HepG2 (cell line): Measurements from ENCODE around the gene SEMA4C. TPM values are rescaled to one million over a fixed set of nuclear protein-coding genes. Genes with fewer than 3 reads are reported as not detected.

ENCODE experiments used
- CC2D1A ChIP-seq: sonication (generic); formaldehyde crosslinking; IDR thresholded peaks from 2 replicates; pipeline ENCODE4 v1.8.1; 2023; ENCODE audit warnings: mild to moderate bottlenecking, missing genetic modification reagents
- ETS1 ChIP-seq: sonication (generic); formaldehyde crosslinking; IDR thresholded peaks from 2 replicates; pipeline ENCODE4 v1.4.0; 2020; ENCODE audit warnings: missing genetic modification reagents
- FOXC1 ChIP-seq: sonication (generic); formaldehyde crosslinking; IDR thresholded peaks from 2 replicates; pipeline ENCODE4 v1.8.0; 2022; ENCODE audit warnings: mild to moderate bottlenecking, missing genetic modification reagents, borderline replicate concordance
- HOXA5 ChIP-seq: sonication (generic); formaldehyde crosslinking; IDR thresholded peaks from 2 replicates; pipeline ENCODE4 v1.4.0; 2020; ENCODE audit warnings: missing genetic modification reagents
- ISL2 ChIP-seq: sonication (generic); formaldehyde crosslinking; IDR thresholded peaks from 2 replicates; pipeline ENCODE4 v1.5.0; 2020; ENCODE audit warnings: missing genetic modification reagents
- PLSCR1 ChIP-seq: sonication (generic); formaldehyde crosslinking; IDR thresholded peaks from 2 replicates; pipeline ENCODE4 v1.5.0; 2020; ENCODE audit warnings: missing genetic modification reagents, mild to moderate bottlenecking, borderline replicate concordance
- SOX13 ChIP-seq, 3 experiments: fragments of 450-650 bp in 1 of 3; sonication (generic) in 1 of 3; formaldehyde crosslinking in 1 of 3; IDR thresholded peaks in 2 of 3; conservative IDR thresholded peaks in 1 of 3; 2 replicates each; pipeline versions ENCODE4 v1.5.0 to v1.6.1; 2016 to 2020; ENCODE audit warnings: antibody characterized with exemption in 1 of 3, mild to moderate bottlenecking in 1 of 3, missing compliant biosample characterization in 1 of 3, missing genetic modification reagents in 1 of 3, moderate library complexity in 1 of 3
- SPEN ChIP-seq: sonication (generic); formaldehyde crosslinking; IDR thresholded peaks from 2 replicates; pipeline ENCODE4 v1.5.1; 2020; ENCODE audit warnings: low read depth, mild to moderate bottlenecking, missing genetic modification reagents
- TMF1 ChIP-seq: sonication (generic); formaldehyde crosslinking; IDR thresholded peaks from 2 replicates; pipeline ENCODE4 v1.8.1; 2022; ENCODE audit warnings: low read depth, missing genetic modification reagents
- YEATS2 ChIP-seq: sonication (generic); formaldehyde crosslinking; IDR thresholded peaks from 2 replicates; pipeline ENCODE4 v1.4.0; 2020; ENCODE audit warnings: missing genetic modification reagents, borderline replicate concordance
- ZFY ChIP-seq: sonication (generic); formaldehyde crosslinking; IDR thresholded peaks from 2 replicates; pipeline ENCODE4 v1.4.0; 2020; ENCODE audit warnings: missing genetic modification reagents
- ZNF281 ChIP-seq: sonication (generic); formaldehyde crosslinking; IDR thresholded peaks from 2 replicates; pipeline ENCODE4 v1.4.0; 2020; ENCODE audit warnings: missing genetic modification reagents, borderline replicate concordance
- ZNF331 ChIP-seq: sonication (generic); formaldehyde crosslinking; IDR thresholded peaks from 2 replicates; pipeline ENCODE4 v1.4.0; 2020; ENCODE audit warnings: missing genetic modification reagents
- ZNF432 ChIP-seq: sonication (generic); formaldehyde crosslinking; IDR thresholded peaks from 2 replicates; pipeline ENCODE4 v1.5.0; 2020; ENCODE audit warnings: missing genetic modification reagents, mild to moderate bottlenecking, borderline replicate concordance
- ZNF549 ChIP-seq: sonication (generic); formaldehyde crosslinking; IDR thresholded peaks from 2 replicates; pipeline ENCODE4 v1.5.0; 2020; ENCODE audit warnings: missing genetic modification reagents
- ZNF564 ChIP-seq: sonication (generic); formaldehyde crosslinking; IDR thresholded peaks from 2 replicates; pipeline ENCODE4 v1.8.1; 2023; ENCODE audit warnings: mild to moderate bottlenecking, missing genetic modification reagents
- ZNF678 ChIP-seq: sonication (generic); formaldehyde crosslinking; IDR thresholded peaks from 2 replicates; pipeline ENCODE4 v1.4.0; 2020; ENCODE audit warnings: mild to moderate bottlenecking, missing genetic modification reagents
- ZNF687 ChIP-seq: sonication (generic); formaldehyde crosslinking; IDR thresholded peaks from 2 replicates; pipeline ENCODE4 v1.5.1; 2020; ENCODE audit warnings: mild to moderate bottlenecking, missing genetic modification reagents, moderate library complexity
- polyA plus RNA-seq, 8 experiments: library from polyadenylated mRNA; depleted of rRNA in 3 of 8; stranded (reverse) in 7 of 8; unstranded in 1 of 8; fragments of >200 nt; fragmentation: Illumina TruSeq in 4 of 8; extraction: Trizol in 4 of 8; gene quantifications; 2 replicates each; pipeline versions ENCODE4 v1.2.1 to v1.2.3, GENCODE V29; 2011 to 2016; ENCODE audit warnings: low read depth in 4 of 8, missing spikeins in 1 of 8, mixed read lengths in 1 of 8; ENCODE audit not compliant: insufficient read depth in 1 of 8
- total RNA-seq, 5 experiments: library from RNA; depleted of rRNA; stranded (reverse); fragments of >200 nt; fragmentation: Illumina TruSeq; extraction: Trizol; gene quantifications; 2 replicates each; pipeline ENCODE4 v1.2.3, GENCODE V29; 2016; ENCODE audit warnings: low read depth in 1 of 5

Gene SEMA4C
- total and polyA plus RNA-seq, 2 of the 13 experiments (the other 11 are each of a cell fraction or from before 2014, with no cell fraction given) = 25.9 to 46.6 TPM

GRCh38 chr2:96869822-96870625 lies at the start of gene SEMA4C (continued):
- TF ChIP-seq ZFY (CRISPR knock-in tag) (peak; percentile 65), TMF1 (CRISPR knock-in tag) (peak; percentile 51; the same call in 1 of the 2 replicates), FOXC1 (CRISPR knock-in tag) (peak; percentile 56; the same call in 1 of the 2 replicates), ZNF564 (CRISPR knock-in tag) (peak; percentile 20; the same call in 1 of the 2 replicates), HOXA5 (CRISPR knock-in tag) (0 out of 2 replicates have a peak, but pooled peaks have one; percentile 67), PLSCR1 (CRISPR knock-in tag) (no peak), ISL2 (CRISPR knock-in tag) (0 out of 2 replicates have a peak, but pooled peaks have one; percentile 13), ZNF549 (CRISPR knock-in tag) (no peak), ETS1 (CRISPR knock-in tag) (no peak), ZNF281 (CRISPR knock-in tag) (peak; percentile 44; the same call in 1 of the 2 replicates), YEATS2 (CRISPR knock-in tag) (no peak; the same call in 1 of the 2 replicates), SPEN (CRISPR knock-in tag) (peak; percentile 59; the same call in 1 of the 2 replicates), CC2D1A (CRISPR knock-in tag) (0 out of 2 replicates have a peak, but pooled peaks have one; percentile 29), SOX13 (IDR thresholded peaks at IDR 0.05) (no peak), SOX13 (CRISPR knock-in tag; conservative IDR thresholded peaks at IDR 0.05 in 1 of 2, IDR thresholded peaks at IDR 0.05 in 1 of 2) (peak in 1 of 2 experiments; percentile 34; a peak in 1 of 4 replicates), ZNF432 (CRISPR knock-in tag) (no peak), ZNF331 (CRISPR knock-in tag) (0 out of 2 replicates have a peak, but pooled peaks have one; percentile 46), ZNF687 (CRISPR knock-in tag) (peak; percentile 78), ZNF678 (CRISPR knock-in tag) (no peak; the same call in 1 of the 2 replicates)
